ENCODE results near the gene ALOX12B.

The ALOX12B gene

GRCh38 chr17:8087075-8087951 is at the start of gene ALOX12B:
Gene ALOX12B (minus strand): TSS chr17:8087716. CDS start chr17:8087442, 274 bp downstream.
- DNase-seq = no peak

GRCh38 chr17:8133941-8134340 is 46.4 kb upstream of the ALOX12B start:
- no peak for DNase-seq

- DNase-seq = no peak
These were observed 45.9 kb upstream of the ALOX12B start for GRCh38 chr17:8133399-8133798.

GRCh38 chr17:8131844-8132441 is 44.4 kb upstream of the ALOX12B start:
- DNase-seq = no peak

GRCh38 chr17:8128125-8128784 is 40.7 kb upstream of the ALOX12B start:
- DNase-seq = no peak

- peak; percentile 56 for DNase-seq
These were observed 39.1 kb upstream of the ALOX12B start for GRCh38 chr17:8126491-8127066.

DNA sequence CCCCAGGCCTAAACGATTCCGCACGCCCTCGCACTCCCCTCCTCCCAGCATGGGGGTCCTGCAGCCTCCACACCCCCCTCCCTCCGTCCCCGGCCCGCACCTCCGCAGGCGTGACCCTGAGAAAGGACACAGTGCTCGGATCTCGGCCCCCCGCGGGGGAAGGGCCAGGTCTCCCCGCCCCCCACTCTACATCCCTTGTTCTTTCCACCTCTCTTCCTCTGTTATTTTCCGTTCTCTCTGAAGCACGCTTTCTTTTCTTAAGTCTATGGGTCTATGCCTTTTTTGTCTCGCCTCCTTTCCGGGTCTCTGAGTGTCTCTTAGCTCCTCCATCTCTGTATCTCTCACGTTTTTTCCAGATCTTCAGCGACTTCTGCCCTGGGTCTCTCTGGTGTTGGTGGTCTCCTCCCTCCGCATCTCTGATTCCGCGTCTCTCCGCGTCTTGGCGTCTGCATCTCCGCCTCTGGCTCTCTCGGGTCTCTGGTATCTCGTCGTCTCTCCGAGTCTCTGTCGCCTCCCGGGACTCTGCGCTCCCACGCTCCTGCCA is 38.5 kb upstream of the ALOX12B start:
- DNase-seq = no peak

DNA sequence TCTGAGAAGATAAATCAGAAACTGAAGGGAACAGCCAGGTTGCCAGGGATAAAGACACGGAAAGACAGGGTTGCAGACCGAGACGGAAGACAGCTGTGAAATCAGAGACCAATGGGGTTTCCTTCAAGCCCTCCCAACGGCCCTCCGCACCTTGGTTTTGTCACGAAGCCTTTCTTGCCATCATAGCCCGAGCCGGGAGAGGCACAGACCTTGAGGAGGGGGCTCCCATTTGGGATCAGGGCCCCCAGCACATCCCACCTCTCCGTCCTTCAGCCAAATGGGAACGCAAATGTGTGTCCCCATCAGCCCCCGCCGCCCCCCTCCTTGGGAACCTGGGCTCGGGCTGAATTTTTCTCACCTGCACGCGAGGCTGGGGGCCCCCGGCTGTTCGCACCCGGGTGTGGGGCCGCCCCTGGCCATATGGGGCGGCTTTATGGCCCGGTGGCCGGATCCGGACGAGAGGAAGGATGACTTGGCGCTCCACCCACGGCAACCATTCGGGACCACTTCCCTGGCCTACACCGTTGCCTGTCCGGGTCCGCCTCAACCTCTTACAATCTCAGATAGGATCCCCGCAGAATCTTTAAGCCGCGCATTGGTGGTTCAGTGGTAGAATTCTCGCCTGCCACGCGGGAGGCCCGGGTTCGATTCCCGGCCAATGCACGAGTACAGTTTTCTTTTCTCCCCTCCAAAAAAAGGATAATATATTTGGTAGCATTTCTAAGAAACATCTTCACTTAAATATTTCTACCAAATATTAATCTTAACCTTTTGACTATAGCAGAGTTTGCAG is 37.8 kb upstream of the ALOX12B start:
- peak; percentile 83 for DNase-seq

DNA sequence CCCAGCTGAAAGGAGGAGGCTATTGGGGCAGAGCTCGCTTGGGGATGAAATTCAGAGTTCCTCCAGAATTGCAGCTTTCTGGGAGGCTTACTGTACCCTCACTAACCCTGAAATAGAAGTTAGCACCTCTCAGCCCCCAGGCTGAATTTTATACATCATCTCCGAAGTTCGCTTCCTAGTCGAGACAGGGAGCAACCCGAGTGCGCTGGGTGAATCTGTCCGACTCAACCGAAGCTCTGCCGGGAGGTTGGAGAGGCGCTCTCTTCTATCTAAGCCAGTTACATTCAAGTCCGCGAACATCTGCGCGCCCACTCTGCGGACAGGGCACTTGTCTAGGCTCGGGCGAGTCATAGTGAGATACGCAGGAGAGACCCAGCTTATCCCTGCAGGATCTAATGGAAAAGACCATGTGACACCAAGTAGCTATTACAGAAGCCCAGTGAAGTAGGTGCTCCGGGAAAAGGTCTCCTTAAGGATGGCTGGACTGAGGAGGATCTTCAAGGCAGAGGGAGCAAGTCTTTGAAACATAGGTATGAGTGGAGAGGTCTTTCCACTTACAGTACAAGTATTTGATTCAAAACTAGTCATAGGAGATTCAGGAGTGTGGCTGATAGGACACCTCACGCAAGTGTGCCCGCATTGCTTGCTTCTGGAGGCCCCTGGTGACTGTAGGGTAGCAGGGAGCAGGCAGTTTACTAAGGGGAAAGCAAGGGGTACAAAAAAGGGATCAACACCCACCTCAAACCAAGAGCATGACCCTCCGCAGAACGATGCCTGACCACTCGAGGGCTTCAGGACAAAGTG is 37.0 kb upstream of the ALOX12B start:
- DNase-seq = peak; percentile 43

- no peak for DNase-seq
These were observed 36.3 kb upstream of the ALOX12B start, which contains the start of gene HES7 for GRCh38 chr17:8123695-8124349. Gene HES7 (minus strand): TSS chr17:8124106. CDS start chr17:8124084, 22 bp downstream.

- DNase-seq = peak; percentile 54
These were observed 35.6 kb upstream of the ALOX12B start for GRCh38 chr17:8122924-8123694.

GRCh38 chr17:8122422-8122923 is 35.0 kb upstream of the ALOX12B start:
- DNase-seq = no peak

DNA sequence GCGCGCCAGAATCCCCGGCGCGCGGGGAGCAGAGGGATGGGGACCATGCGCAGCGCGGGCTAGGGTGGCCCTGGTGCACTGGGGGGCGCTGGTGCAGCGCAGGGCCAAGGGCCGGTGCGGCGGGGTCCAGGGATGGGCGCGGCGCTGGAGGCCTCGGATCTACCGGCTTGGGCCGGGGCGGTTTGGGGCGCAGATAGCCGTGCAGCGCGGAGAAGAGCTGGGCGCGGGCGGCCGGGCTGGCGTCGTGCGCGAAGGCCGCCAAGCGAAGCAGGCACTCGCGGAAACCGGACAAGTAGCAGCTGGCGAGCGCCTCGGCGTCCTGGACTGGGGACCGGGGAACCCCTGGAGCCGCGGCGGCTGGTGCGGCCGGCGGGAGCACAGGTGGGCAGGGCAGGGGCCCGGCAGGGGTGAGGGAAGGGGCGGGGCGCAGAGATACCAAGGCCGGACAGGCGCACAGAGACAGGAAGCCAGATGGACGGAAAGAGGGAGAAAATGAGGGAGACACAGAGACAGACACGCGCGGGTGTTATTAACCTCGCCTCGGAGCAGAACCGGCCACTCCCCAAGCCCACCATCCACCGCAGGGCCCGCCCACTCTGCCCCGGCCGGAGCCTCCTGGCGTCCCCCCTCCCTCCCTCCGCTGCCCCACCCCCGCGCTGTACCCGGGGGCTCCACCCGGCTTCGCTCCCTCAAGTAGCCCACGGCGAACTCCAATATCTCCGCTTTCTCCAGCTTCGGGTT is 34.3 kb upstream of the ALOX12B start:
- peak; percentile 56 for DNase-seq

- no peak for DNase-seq
These were observed 33.8 kb upstream of the ALOX12B start for GRCh38 chr17:8121407-8121680.

- DNase-seq = peak; percentile 64
These were observed 33.2 kb upstream of the ALOX12B start for GRCh38 chr17:8120520-8121406.

DNA sequence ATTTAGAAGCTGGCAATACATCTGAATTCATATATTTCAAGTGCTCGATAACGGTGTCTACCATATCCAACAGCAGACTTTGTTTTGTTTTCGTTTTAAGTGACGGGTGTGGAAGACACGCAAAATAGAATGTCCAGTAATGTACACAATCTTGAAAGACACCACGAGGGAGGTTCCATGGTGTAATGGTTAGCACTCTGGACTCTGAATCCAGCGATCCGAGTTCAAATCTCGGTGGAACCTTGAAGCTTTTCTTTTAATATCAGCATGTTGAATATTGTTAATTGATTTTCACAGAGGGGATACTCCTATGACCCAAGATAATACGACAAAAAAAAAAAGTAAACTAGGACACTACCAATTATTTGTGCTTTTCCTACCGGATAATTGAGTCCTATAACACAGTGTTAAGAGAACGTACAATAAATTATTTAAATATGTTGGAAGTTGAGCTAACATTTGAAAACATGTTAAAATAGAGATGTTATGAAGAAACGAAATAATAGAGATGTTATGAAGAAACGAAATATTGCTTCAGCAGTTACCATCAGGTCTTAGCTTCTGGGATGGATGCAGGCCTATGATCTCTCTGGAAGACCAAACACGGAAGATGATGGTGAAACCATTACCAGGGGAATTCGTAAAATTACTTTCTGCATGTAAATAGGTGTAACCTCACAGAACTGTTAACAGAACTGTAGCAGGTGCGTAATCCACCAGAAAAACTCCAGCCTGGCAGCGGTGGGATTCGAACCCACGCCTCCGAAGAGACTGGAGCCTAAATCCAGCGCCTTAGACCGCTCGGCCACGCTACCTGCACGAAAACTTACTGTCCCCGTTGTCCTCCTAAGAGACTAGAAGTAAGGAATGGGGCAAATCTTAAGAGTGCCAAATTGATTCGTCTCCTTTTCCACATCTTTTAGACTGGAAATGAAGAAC is 32.3 kb upstream of the ALOX12B start:
- DNase-seq = peak; percentile 79

All from CD4-positive, alpha-beta T cell treated with Interleukin-6 for 4 hours (primary cell).